HG02852 (cell line): ENCODE measurements around the gene CTNNAL1.
"Not testable (repeated sequence)": the region's sequence is repeated elsewhere in the genome, so short reads cannot be mapped to it uniquely, and the experiment has no call there.

ENCODE experiments used
- ATAC-seq: cut with Tn5 transposase; IDR thresholded peaks from one replicate; pipeline ENCODE4 v1.9.1; 2021; ENCODE audit warnings: mild to moderate bottlenecking, moderate library complexity; ENCODE audit not compliant: unreplicated experiment

The CTNNAL1 gene, protein sequence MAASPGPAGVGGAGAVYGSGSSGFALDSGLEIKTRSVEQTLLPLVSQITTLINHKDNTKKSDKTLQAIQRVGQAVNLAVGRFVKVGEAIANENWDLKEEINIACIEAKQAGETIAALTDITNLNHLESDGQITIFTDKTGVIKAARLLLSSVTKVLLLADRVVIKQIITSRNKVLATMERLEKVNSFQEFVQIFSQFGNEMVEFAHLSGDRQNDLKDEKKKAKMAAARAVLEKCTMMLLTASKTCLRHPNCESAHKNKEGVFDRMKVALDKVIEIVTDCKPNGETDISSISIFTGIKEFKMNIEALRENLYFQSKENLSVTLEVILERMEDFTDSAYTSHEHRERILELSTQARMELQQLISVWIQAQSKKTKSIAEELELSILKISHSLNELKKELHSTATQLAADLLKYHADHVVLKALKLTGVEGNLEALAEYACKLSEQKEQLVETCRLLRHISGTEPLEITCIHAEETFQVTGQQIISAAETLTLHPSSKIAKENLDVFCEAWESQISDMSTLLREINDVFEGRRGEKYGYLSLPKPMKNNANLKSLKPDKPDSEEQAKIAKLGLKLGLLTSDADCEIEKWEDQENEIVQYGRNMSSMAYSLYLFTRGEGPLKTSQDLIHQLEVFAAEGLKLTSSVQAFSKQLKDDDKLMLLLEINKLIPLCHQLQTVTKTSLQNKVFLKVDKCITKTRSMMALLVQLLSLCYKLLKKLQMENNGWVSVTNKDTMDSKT

DNA sequence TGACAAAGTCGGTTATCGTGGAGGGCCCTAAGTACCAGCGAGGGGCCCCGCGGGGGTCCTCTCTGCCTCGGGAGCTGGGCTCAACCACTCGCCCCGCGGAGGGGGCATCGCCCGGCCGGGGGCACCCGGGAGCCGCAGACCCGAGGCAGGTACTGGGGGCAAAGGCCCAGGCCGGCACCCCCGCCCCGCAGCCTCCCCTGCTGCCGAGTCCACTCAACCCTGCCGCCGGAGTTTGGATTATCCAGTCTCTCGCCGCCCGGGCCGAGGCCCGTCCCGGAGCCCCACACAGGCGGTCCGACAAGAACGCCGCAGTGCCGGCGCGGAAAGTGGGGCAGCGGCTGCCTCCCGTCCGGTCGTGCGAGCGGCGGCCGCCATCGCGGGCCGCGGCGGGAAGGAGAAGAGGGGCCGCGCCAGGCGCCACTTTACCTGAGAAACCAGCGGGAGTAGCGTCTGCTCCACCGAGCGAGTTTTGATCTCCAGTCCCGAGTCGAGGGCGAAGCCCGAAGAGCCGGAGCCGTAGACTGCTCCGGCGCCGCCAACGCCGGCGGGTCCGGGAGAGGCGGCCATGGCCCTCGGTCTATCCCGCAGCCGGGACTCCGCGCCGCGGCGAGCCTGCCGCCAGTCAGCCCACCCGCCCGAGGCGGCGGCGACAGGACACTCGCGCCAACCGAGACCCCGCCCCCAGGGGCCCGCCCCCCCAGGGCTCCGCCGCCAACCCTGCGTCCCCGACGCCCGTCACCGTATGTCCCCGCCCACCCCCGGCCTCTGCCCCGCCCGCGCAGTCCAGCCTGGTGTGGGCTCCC lies at the start of gene CTNNAL1:
Gene CTNNAL1, minus strand, starts transcription at position 624 of the 803 bp plus-strand sequence. Its CDS starts 57 bp downstream, at position 567.
- peak; percentile 65 for ATAC-seq

DNA sequence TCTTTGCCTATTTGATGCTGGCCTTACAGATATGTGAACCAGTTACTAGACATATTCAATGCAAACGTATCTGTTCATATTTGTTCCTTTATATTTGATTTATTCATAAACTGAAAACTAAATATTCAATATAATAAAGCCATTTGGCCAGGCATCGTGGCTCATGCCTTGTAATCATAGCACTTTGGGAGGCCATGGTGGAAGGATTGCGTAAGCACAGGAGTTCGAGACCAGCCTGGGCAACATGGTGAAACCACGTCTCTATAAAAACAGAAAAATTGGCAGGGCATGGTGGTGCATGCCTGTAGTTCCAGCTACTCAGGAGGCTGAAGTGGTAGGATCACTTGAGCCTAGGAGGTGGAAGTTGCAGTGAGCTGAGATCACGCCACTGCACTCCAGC lies 49.2 kb upstream of the CTNNAL1 start:
- ATAC-seq: no peak

DNA sequence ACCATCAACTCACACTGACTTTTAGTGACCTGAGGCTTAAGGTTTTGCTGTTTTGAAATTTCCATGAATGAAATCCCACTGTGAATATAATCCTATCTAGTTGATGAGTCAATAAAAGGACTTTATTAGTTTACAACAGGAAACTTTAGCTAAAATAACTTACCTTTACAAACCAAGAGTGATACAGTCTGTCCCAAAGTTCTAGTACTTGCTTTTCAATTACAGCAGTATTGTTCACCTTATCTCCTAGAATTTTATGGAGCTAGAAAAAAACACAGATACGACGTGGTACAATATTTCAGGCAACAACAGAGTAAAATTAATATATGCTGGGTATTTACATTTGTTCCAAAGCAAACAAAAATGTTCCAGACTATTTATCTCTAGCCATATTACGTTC lies 46.9 kb upstream of the CTNNAL1 start:
- no peak for ATAC-seq

DNA sequence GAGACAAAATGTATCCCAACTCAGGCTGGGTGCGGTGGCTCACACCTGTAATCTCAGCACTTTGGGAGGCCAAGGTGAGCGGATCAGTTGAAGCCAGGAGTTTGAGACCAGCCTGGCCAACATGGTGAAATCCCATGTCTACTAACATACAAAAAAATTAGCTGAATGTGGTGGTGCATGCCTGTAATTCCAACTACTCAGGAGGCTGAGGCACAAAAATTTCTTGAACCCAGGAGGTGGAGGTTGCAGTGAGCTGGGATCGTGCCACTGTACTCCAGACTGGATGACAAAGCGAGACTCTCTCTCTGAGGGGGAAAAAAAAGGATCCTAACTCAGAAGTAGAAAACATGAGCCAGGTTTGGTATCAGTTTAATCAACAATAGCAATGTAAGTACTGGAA lies 39.8 kb upstream of the CTNNAL1 start:
- ATAC-seq: not testable (repeated sequence)

DNA sequence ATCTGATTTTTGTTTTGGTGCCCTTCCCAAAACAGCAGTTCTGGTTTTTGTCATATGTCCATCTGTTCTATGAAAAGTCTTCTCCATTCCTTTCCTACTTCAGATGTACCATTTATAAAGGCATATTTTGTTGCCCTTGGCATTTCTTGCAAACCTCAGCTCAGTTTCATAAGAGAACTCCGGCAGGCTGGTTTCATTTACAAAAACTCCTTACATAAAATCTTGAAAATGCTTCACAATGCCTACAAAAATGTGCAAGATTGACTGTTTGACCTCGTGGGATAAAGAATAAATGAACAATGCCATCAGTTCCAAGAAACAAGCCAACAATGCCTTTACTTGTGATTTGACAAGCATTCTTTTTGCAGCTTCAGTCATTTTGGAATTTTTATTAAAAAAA lies 39.1 kb upstream of the CTNNAL1 start:
- no peak for ATAC-seq

- ATAC-seq: no peak
Measured at GRCh38 chr9:109051733-109052132, 38.4 kb upstream of the CTNNAL1 start.

- no peak for ATAC-seq
Measured at GRCh38 chr9:109050444-109050843, 37.1 kb upstream of the CTNNAL1 start.

GRCh38 chr9:109048822-109049221 lies 35.5 kb upstream of the CTNNAL1 start:
- no peak for ATAC-seq

- ATAC-seq: no peak
Measured at GRCh38 chr9:109047259-109047658, 34.0 kb upstream of the CTNNAL1 start.

- no peak for ATAC-seq
Measured at GRCh38 chr9:109046346-109046745, 33.0 kb upstream of the CTNNAL1 start.

DNA sequence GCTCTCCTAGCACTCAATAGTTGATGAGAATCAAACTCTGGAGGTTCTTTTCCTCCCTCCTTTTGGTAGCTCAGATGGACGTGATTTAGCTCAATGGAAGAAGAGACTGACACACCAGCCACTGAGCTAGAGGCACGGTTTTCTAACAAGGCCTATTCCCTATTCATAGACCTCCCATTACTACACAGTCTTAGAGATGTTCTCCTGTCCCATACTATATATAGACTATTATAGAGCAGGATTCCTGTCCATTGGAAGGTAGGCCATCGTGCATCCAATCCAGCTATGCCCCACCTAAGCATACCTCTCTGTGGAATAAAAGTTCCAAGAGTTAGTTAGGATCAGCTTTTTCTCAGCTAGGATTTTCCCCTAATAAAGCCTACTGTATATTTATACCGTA lies 30.3 kb upstream of the CTNNAL1 start:
- no peak for ATAC-seq

DNA sequence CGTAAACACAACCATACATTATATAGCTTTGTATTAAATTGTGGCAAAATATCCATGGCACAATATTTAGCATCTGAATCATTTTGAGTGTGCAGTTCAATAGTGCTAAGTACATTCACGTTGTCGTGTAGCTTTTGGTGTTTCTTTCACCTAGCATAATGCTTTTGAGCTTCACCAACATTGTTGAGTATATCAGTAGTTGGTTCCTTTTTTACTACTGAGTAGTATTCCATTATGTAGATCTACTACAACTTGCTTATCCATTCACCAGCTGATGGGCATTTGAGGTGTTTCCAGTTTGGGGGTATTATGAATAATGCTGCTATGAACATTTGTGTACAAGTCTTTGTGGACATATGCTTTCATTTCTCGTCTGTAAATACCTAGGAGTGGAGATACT lies 27.3 kb upstream of the CTNNAL1 start:
- ATAC-seq: no peak

DNA sequence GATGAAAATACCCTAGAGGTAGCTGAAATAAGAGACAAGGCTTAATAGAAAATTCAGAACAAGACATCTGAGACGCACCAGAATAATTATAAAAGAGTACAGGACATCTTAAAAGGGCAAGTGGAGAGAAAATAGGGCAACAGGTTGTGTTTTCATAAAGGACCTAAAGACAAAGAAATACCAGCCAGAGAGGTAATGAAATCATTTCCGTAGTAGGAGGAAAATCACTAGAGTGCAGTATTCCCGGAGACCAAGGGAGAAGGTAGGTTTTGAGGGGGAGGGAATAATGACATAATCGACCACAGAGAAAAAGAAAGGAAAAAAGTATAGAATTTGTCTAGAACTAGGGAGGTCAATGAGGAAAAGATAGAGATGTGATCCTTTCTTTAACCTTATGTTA lies 26.2 kb upstream of the CTNNAL1 start:
- ATAC-seq: no peak

DNA sequence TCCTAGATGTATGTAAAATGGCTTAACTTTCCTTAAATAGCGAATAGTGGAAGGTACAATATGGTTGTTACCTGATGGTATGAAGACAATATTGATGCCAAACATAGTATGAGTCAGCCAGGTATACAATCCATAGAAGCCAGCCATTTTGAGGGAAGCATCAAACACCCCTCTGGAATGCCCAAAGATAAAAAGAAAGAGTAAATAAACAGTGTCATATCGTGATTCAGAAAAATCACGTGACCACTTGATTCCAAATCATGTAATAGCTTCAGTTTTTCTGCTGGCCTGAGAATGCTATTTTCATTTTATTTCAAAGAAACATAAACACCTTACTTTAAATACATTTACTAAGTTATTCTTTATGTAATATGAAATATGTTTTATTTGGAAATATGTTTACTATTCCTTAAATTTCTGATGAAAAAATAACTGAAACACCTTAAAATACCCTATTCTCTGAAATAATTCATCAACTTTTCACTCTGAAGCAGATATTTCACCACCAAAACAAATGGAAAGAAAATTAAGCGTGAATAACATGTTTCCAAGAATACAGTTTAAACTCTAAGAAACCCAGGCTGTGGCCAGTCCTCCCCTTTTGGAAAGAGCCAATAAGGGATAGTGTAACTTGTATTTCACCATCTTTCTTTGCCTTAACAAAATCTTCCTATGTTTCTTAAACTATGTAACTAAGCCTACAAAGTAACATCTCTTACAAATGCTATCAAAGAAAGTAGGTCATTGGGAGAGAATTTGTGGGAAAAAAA lies 24.8 kb upstream of the CTNNAL1 start:
- no peak for ATAC-seq

- ATAC-seq: no peak
Measured at GRCh38 chr9:109036744-109037680, 23.7 kb upstream of the CTNNAL1 start.

- no peak for ATAC-seq
Measured at GRCh38 chr9:109035684-109036423, 22.6 kb upstream of the CTNNAL1 start.

GRCh38 chr9:109033941-109034700 lies 20.8 kb upstream of the CTNNAL1 start:
- ATAC-seq: no peak

GRCh38 chr9:109031241-109031640 lies 17.9 kb upstream of the CTNNAL1 start:
- ATAC-seq: no peak
